Tongue (tissue), 2 donors: ENCODE data around the gene TP53BP1. TPM values are rescaled to one million over a fixed set of nuclear protein-coding genes. Genes with fewer than 3 reads are reported as not detected.

Experiments
- DNase-seq: peaks from one replicate; pipeline ENCODE4 v3.0.0-alpha.2; 2015
- total RNA-seq: library from RNA; depleted of rRNA; stranded (reverse); fragments of >200 nt; gene quantifications from one replicate; pipeline ENCODE4 v1.2.3, GENCODE V29; 2014

TP53BP1 gene
- total RNA-seq, 1 donor from 2014 or later, result 87.9 TPM

DNA sequence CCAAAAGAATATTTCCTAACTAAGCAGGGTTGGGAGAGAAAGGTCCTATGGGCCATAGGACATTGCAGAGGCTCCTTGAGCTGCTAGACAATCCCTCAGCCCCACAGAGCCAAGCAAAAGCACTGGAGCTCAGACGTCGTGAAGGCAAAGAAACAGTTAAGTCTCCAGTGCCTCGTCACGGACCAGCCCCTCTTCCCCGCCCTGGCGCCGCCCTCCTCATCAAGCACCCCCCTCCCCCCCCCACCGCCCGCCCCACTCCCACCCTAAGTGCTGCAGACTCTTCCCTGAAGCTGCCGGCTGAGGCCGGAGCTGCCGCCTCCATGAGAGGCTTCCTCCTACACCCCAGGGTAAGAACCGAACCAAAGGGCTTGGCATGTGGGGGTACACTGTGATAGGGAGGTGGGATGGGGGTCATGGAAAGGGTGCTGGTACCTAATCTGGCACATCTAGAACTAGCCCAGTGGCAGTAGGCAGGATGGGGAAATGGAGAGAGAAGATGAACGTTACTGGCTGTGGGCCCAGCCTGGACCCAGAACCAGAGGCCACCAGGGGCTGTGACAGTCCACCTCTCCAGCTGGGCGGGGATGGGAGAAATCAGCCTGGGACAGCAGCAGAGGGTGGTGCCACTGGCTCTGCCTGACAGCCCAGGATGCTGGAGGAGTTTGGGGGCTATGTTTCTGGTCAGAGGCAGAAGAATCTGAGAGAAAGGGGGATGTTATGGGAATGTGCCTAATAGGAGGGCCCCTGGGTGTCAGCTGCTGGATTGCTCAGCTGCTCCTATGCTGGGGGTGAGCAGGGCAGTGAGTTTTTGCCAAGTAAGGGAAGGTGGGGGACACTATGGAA, 24.6 kb upstream of the TP53BP1 start, which contains the start of gene MAP1A:
TSS of gene MAP1A (plus strand) at position 255 of the 843 bp plus-strand sequence. CDS start 3,866 bp downstream, outside the sequence.
- DNase-seq, result peak; percentile 91

GRCh38 chr15:43516801-43517353, 23.9 kb upstream of the TP53BP1 start:
- DNase-seq, result peak; percentile 51

- DNase-seq, result peak; percentile 50
Measured at GRCh38 chr15:43516185-43516584, 23.2 kb upstream of the TP53BP1 start.

- DNase-seq, result peak; percentile 72
Measured at GRCh38 chr15:43515741-43516140, 22.8 kb upstream of the TP53BP1 start.

DNA sequence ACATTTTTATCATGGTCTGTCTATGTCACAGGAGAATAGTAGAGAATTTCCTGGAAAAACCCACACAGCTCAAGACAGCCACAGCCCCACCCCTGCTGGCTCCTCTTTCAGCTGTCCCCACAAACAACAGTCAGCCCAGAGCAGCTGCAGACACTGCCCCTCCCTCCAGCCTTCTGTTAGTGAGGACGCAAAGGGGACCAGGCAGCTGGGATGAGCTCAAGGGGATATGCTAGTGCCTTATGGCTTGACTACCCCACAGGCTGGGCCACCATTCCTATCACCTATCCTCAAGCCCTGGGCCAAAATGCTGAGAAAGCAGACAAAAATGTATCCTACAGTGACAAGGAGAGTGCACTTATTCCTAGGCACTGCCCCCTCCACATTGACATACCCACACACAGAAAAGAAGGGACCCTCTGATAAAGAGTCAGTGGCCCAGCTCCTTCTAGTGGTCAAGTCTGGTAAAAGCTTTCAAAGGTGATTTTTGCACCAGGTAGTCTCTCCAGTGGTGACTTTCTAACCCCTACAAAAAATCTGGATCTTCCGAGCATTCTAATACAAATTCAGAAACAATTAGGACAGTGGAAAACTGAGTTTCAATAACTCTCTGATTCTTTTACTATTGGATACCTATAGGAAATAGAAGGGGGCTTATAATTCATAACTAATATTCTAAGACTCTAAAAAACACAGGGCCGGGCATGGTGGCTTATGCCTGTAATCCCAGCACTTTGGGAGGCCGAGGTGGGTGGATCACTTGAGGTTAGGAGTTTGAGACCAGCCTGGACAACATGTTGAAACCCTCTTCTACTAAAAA, 21.5 kb upstream of the TP53BP1 start:
- DNase-seq, result peak; percentile 96

DNA sequence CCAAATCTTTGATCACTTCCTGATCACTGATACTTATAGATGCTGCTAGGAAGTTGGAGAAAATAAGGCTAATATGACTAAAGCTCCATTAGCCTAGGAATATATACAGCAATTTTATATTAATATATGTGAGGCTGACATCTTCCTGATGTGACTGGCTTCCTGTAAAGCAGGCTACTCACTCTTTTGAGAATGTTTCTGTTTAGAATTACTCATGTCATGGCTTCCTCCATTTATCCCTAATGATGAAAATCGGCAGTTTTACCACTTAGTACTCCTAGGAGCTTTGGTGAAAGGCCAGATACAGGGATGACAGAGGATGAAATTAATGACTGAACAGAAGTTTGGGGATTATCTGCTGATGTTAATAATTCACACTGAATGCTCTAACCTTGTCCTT, 20.6 kb upstream of the TP53BP1 start:
- DNase-seq, result no peak

DNA sequence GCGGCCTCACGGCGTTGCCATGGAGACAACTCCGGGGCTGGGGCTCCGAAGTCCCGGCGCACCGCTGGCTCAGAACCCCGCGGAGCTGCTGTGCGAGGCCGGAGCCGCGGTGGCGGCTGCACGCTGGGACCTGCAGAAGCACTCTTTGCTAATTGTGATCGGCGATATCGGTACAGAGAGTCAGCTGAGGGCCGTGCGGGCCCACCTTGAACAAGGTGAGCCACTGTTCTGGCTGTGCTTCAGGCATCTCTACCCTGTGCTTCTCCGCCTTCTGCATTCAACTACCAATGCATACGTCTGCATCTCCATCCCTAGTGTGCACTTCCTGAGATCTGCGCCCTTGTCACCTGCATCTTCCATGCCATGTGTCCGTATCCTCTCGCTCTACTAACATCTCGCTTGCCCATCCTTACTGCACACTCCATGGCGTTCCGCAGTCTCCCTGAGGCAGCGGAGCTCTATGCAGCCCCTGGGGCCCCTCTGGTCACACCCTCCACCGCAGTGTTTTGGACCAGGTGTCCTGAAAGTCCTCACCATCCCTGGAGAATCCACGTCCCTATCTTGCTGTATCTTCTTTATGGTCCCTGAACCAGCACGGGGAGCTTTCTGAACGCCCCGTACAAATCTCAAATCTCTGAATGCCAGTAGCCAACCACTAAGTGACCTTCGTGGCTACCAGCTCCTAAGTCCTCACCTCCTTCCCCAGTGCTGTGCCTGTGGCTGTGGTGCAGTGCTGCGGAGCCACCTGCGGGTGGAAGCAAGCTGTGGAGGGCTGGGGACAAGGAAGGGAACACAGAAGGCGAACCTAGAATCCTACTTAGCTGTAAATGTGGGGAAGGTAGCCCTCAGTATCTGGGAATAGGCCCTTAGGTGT, 18.3 kb upstream of the TP53BP1 start:
- peak; percentile 39 for DNase-seq

- DNase-seq, result peak; percentile 99
Measured at GRCh38 chr15:43510200-43511011, 17.4 kb upstream of the TP53BP1 start.

DNA sequence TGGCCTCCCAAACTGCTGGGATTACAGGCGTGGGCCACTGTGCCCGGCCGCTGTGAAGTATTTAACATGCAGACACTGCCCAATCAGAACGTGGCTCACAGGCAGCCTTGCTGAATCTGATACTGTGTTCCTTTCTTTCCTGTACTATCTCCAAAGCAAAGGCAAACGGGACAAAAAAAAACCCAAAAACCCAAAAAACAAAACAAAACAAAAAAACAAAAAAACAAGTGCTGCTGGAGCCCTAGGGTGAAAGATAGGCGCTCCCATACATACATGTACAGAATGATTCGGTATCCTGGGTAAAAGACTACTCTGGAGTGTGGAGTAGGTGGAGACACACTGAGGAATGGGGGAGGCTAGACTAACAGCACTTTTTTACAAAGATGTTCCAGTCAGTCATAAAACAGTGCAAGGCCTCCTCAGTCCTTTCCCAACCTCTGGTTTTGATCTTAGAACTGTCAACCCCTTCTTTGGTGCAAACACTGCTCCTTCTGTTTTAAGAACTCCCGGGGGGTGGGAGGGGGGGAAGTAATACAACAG, 16.8 kb upstream of the TP53BP1 start:
- peak; percentile 42 for DNase-seq

- DNase-seq, result peak; percentile 34
Measured at GRCh38 chr15:43508991-43509659, 16.2 kb upstream of the TP53BP1 start.

GRCh38 chr15:43508421-43508820, 15.5 kb upstream of the TP53BP1 start:
- no peak for DNase-seq

- DNase-seq, result peak; percentile 89
Measured at GRCh38 chr15:43505738-43506137, 12.8 kb upstream of the TP53BP1 start.

DNA sequence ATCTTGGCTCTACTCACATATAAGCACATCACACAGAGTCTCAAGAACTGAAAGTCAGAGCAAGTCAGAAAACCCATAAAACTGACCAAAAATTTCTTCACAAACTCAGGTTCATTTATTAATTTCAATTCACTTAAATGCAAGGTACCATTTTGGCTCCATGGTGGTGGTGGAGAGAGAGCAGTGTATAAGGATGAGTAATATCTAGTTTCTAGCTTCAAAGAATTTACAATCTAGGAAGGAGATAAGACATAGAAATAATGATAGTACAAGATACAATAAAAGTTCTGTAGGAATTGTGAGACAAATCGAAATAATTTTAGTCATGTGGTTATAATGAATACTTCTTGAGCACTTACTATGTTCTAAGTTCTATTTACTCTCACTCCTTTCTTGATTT, 6.7 kb upstream of the TP53BP1 start:
- no peak for DNase-seq

DNA sequence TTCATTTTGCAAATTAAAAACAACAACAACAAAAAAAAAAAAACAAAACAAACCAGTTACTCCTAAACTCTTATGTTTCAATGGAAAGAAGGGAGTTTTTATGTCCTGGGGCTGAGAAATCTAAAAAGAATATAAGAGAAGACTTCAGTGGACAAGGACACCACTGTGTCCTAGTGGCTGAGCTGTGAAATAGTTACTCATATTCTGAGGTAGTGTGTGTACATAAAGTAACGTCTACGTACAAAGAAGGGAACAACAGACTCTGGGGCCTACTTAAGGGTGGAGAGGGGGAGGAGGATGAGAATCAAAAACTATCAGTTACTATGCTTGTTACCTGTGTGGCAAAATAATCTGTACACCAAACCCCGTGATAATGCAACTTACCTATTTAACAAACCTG, 6.0 kb upstream of the TP53BP1 start:
- DNase-seq, result no peak

GRCh38 chr15:43493703-43494472, 932 bp upstream of the TP53BP1 start:
- DNase-seq, result peak; percentile 68

- no peak for DNase-seq
Measured at GRCh38 chr15:43492266-43492665, 690 bp downstream of the TP53BP1 start.

GRCh38 chr15:43489191-43489590, 3.8 kb downstream of the TP53BP1 start:
- DNase-seq, result no peak

- no peak for DNase-seq
Measured at GRCh38 chr15:43488790-43489189, 4.2 kb downstream of the TP53BP1 start.

- no peak for DNase-seq
Measured at GRCh38 chr15:43487271-43487895, 5.6 kb downstream of the TP53BP1 start.
